ENCODE results near the gene PDCD2. TPM values are rescaled to one million over a fixed set of nuclear protein-coding genes. Genes with fewer than 3 reads are reported as not detected.

PDCD2 gene
- total RNA-seq, 1 donor from 2014 or later, result 63.2 TPM

DNA sequence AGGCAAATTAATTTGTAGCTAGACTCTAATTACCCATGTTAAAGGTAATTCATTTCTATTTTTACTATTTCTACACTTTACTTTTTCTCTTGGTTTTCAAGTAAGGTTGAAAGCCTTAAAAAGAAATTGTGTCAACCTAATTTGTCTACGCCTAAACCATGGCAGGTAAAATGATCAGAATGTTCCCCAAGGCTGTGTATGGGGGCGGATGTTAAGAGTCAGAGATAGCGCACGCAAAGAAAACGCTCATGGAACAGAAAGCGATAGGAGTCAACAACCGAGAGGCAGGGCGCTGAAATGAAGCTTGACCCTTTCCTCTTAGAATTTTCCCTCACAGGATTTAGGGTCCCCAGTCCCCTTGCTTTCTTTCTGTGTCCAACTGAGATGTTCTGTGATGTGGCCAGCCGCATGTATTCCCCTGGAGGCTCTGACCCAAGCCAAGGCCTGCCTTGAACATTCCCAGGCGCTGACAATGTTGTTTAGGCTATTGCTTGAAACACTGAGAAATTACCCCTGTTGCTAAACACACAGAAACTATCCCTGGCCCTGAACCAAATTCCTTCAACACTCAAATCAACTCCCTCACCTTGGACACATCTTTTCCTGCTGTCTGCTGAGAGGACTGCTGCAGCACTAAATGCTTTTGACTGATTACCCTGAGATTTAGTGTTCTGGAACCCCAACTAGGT is 42.3 kb downstream of the PDCD2 start:
- Mint-ChIP-seq H3K9me3 (ENCODE audit: low read depth) (no peaks in the 10 kb centered on the region), H3K27ac (no peak overlapping the region), H3K4me1 (ENCODE audit: low read depth) (no peaks in the 10 kb centered on the region), H3K4me3 (ENCODE audit: low read depth) (no peak overlapping the region), H3K36me3 (ENCODE audit: insufficient read depth) (peaks cover 34% of the 10 kb centered on the region), H3K27me3 (no peaks in the 10 kb centered on the region)
- TF ChIP-seq CTCF (IDR thresholded peaks at IDR 0.05; ENCODE audit: unreplicated experiment), result no peak
- DNase-seq (ENCODE audit: low spot score, unreplicated experiment), result no peak

GRCh38 chr6:170537329-170537728 is 47.1 kb downstream of the PDCD2 start:
- H3K4me1 Mint-ChIP-seq (ENCODE audit: low read depth), result no peaks in the 10 kb centered on the region
- no peak for TF ChIP-seq CTCF (IDR thresholded peaks at IDR 0.05; ENCODE audit: unreplicated experiment)
- no peaks in the 10 kb centered on the region for H3K9me3 Mint-ChIP-seq (ENCODE audit: low read depth)
- no peak for DNase-seq (ENCODE audit: low spot score, unreplicated experiment)
- H3K27me3 Mint-ChIP-seq, result no peaks in the 10 kb centered on the region
- H3K4me3 Mint-ChIP-seq (ENCODE audit: low read depth), result no peak overlapping the region
- peaks cover 30% of the 10 kb centered on the region for H3K36me3 Mint-ChIP-seq (ENCODE audit: insufficient read depth)
- no peak overlapping the region for H3K27ac Mint-ChIP-seq

GRCh38 chr6:170536671-170537070 is 47.8 kb downstream of the PDCD2 start:
- DNase-seq (ENCODE audit: low spot score, unreplicated experiment), result no peak
- no peaks in the 10 kb centered on the region for H3K9me3 Mint-ChIP-seq (ENCODE audit: low read depth)
- H3K27me3 Mint-ChIP-seq, result no peaks in the 10 kb centered on the region
- H3K27ac Mint-ChIP-seq, result no peak overlapping the region
- H3K4me1 Mint-ChIP-seq (ENCODE audit: low read depth), result no peaks in the 10 kb centered on the region
- no peak overlapping the region for H3K4me3 Mint-ChIP-seq (ENCODE audit: low read depth)
- H3K36me3 Mint-ChIP-seq (ENCODE audit: insufficient read depth), result peaks cover 30% of the 10 kb centered on the region
- TF ChIP-seq CTCF (IDR thresholded peaks at IDR 0.05; ENCODE audit: unreplicated experiment), result no peak

DNA sequence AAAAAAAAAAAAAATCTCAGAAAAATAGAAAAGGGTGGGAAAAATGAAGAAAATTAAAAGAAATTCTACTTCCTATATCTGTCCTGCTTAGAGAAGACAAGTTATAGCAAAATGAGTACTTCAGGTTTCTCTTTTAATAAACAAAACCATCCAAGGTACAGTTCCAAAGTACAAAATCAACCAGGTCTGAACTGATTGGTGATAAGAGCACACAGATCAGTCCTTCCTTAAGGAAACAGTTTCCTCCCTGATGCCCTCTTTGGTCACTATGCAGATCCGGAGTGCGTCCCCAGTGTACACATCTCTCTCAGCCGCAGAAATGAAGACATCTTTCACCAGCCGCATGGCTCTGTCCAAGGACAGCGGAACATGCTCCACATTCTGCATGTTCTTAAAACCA is 49.4 kb downstream of the PDCD2 start:
- no peak overlapping the region for H3K4me3 Mint-ChIP-seq (ENCODE audit: low read depth)

GRCh38 chr6:170533792-170534191 is 50.6 kb downstream of the PDCD2 start:
- Mint-ChIP-seq H3K4me3 (ENCODE audit: low read depth) (no peak overlapping the region), H3K9me3 (ENCODE audit: low read depth) (no peaks in the 10 kb centered on the region), H3K27ac (no peak overlapping the region), H3K36me3 (ENCODE audit: insufficient read depth) (peaks cover 19% of the 10 kb centered on the region), H3K27me3 (no peaks in the 10 kb centered on the region), H3K4me1 (ENCODE audit: low read depth) (peaks cover 5% of the 10 kb centered on the region)
- DNase-seq (ENCODE audit: low spot score, unreplicated experiment), result no peak
- no peak for TF ChIP-seq CTCF (IDR thresholded peaks at IDR 0.05; ENCODE audit: unreplicated experiment)

More for the DNA sequence above, 49.4 kb downstream of the PDCD2 start:
- H3K36me3 Mint-ChIP-seq (ENCODE audit: insufficient read depth), result peaks cover 20% of the 10 kb centered on the region
- DNase-seq (ENCODE audit: low spot score, unreplicated experiment), result no peak
- H3K27ac Mint-ChIP-seq, result no peak overlapping the region
- no peaks in the 10 kb centered on the region for H3K27me3 Mint-ChIP-seq
- no peaks in the 10 kb centered on the region for H3K9me3 Mint-ChIP-seq (ENCODE audit: low read depth)
- TF ChIP-seq CTCF (IDR thresholded peaks at IDR 0.05; ENCODE audit: unreplicated experiment), result no peak
- H3K4me1 Mint-ChIP-seq (ENCODE audit: low read depth), result no peaks in the 10 kb centered on the region
